AG09309 (cell line): ENCODE measurements around the gene DENND2D.
"Not testable (repeated sequence)": the region's sequence is repeated elsewhere in the genome, so short reads cannot be mapped to it uniquely, and the experiment has no call there.

Experiments used
- DNase-seq: peaks from one replicate; pipeline ENCODE4 v3.0.0-alpha.2; 2010; ENCODE audit warnings: low read depth
- H3K4me3 ChIP-seq: 2 replicates; pipeline ENCODE4 v1.5.1; 2011; ENCODE audit warnings: mild to moderate bottlenecking, low read depth, low read length, moderate library complexity; ENCODE audit not compliant: control insufficient read depth
- CTCF ChIP-seq: IDR thresholded peaks from 2 replicates; pipeline ENCODE4 v1.5.1; 2011; ENCODE audit warnings: mild to moderate bottlenecking, low read depth, low read length, inconsistent platforms; ENCODE audit not compliant: insufficient read depth, control insufficient read depth; ENCODE audit errors: missing control alignments

Gene DENND2D

GRCh38 chr1:111216751-111217150 lies 16.3 kb upstream of the DENND2D start:
- TF ChIP-seq CTCF: no peak
- DNase-seq: no peak
- H3K4me3 ChIP-seq: no peak overlapping the region

GRCh38 chr1:111215285-111215684 lies 14.8 kb upstream of the DENND2D start:
- H3K4me3 ChIP-seq: not testable (repeated sequence)

GRCh38 chr1:111214884-111215283 lies 14.4 kb upstream of the DENND2D start:
- no peak for DNase-seq
- no peak overlapping the region for H3K4me3 ChIP-seq
- no peak for TF ChIP-seq CTCF

More at GRCh38 chr1:111215285-111215684, 14.8 kb upstream of the DENND2D start:
- not testable (repeated sequence) for DNase-seq

- TF ChIP-seq CTCF: no peak
- no peak overlapping the region for H3K4me3 ChIP-seq
- DNase-seq: no peak
Measured at GRCh38 chr1:111214074-111214801, 13.8 kb upstream of the DENND2D start.

- no peak overlapping the region for H3K4me3 ChIP-seq
- DNase-seq: no peak
Measured at GRCh38 chr1:111213412-111213811, 13.0 kb upstream of the DENND2D start.

GRCh38 chr1:111212634-111213335 lies 12.3 kb upstream of the DENND2D start:
- no peak for DNase-seq
- TF ChIP-seq CTCF: no peak
- H3K4me3 ChIP-seq: no peak overlapping the region

More at GRCh38 chr1:111213412-111213811, 13.0 kb upstream of the DENND2D start:
- no peak for TF ChIP-seq CTCF

GRCh38 chr1:111211921-111212320 lies 11.5 kb upstream of the DENND2D start:
- DNase-seq: no peak
- no peak for TF ChIP-seq CTCF
- no peak overlapping the region for H3K4me3 ChIP-seq
